Measurements from ENCODE around the gene SCAP. TPM values are rescaled to one million over a fixed set of nuclear protein-coding genes. Genes with fewer than 3 reads are reported as not detected.

Gene SCAP
- total and polyA plus RNA-seq, 2 donors (not counting 1 experiment from before 2014, with no cell fraction given): 13.6 to 67.7 TPM

GRCh38 chr3:47421741-47422649, 53.7 kb downstream of the SCAP start:
- Histone ChIP-seq H3K4me3 (replicated peaks in 1 of 4; ENCODE audit: control extremely low read depth in 1 of 4, insufficient read depth in 1 of 4, low read depth in 3 of 4, low read length in 4 of 4) (no peak overlapping the region), H4K20me1 (ENCODE audit: control insufficient read depth, extremely low read depth, insufficient read depth, low read length) (no peaks in the 10 kb centered on the region), H3K36me3 (ENCODE audit: control insufficient read depth, insufficient read depth, low read length) (peaks cover 6% of the 10 kb centered on the region), H2AFZ (ENCODE audit: low read length) (no peak overlapping the region), H3K79me2 (ENCODE audit: control insufficient read depth, insufficient read depth, low read length) (no peaks in the 10 kb centered on the region), H3K4me1 (ENCODE audit: control insufficient read depth, extremely low read depth, insufficient read depth, low read length) (no peaks in the 10 kb centered on the region), H3K4me2 (ENCODE audit: extremely low read depth, insufficient read depth, low read length) (no peak overlapping the region), H3K27me3 (ENCODE audit: control insufficient read depth, insufficient read depth, low read length) (no peaks in the 10 kb centered on the region), H3K27ac (ENCODE audit: insufficient read depth, low read length) (no peak overlapping the region), H3K9ac (ENCODE audit: insufficient read depth, low read length) (no peak overlapping the region), H3K9me3 (ENCODE audit: control insufficient read depth, insufficient read depth, low read depth, low read length) (no peaks in the 10 kb centered on the region)
- TF ChIP-seq CTCF (conservative IDR thresholded peaks at IDR 0.05 in 1 of 2, IDR thresholded peaks at IDR 0.05 in 1 of 2; ENCODE audit: low read depth in 1 of 2, low read length in 2 of 2) (peak; percentile 8 to 27), EZH2 (IDR thresholded peaks at IDR 0.05; ENCODE audit: low read length, missing control alignments) (no peak)
- peak in 1 of 2 donors; percentile 22 for DNase-seq (ENCODE audit: low read depth in 2 of 2)

GRCh38 chr3:47420511-47421484, 54.9 kb downstream of the SCAP start:
- H3K4me2 ChIP-seq (ENCODE audit: extremely low read depth, insufficient read depth, low read length): no peak overlapping the region
- peak; percentile 74 to 87 for DNase-seq (ENCODE audit: low read depth in 2 of 2)
- H3K4me3 ChIP-seq (replicated peaks in 1 of 4; ENCODE audit: control extremely low read depth in 1 of 4, insufficient read depth in 1 of 4, low read depth in 3 of 4, low read length in 4 of 4): no peak overlapping the region
- H2AFZ ChIP-seq (ENCODE audit: low read length): no peak overlapping the region
- H3K36me3 ChIP-seq (ENCODE audit: control insufficient read depth, insufficient read depth, low read length): peaks cover 11% of the 10 kb centered on the region
- H3K27ac ChIP-seq (ENCODE audit: insufficient read depth, low read length): no peak overlapping the region
- TF ChIP-seq CTCF (conservative IDR thresholded peaks at IDR 0.05 in 1 of 2, IDR thresholded peaks at IDR 0.05 in 1 of 2; ENCODE audit: low read depth in 1 of 2, low read length in 2 of 2): peak; percentile 93 to 98
- TF ChIP-seq EZH2 (IDR thresholded peaks at IDR 0.05; ENCODE audit: low read length, missing control alignments): no peak
- no peaks in the 10 kb centered on the region for H3K9me3 ChIP-seq (ENCODE audit: control insufficient read depth, insufficient read depth, low read depth, low read length)
- no peaks in the 10 kb centered on the region for H3K27me3 ChIP-seq (ENCODE audit: control insufficient read depth, insufficient read depth, low read length)
- no peaks in the 10 kb centered on the region for H3K79me2 ChIP-seq (ENCODE audit: control insufficient read depth, insufficient read depth, low read length)
- no peaks in the 10 kb centered on the region for H4K20me1 ChIP-seq (ENCODE audit: control insufficient read depth, extremely low read depth, insufficient read depth, low read length)
- H3K4me1 ChIP-seq (ENCODE audit: control insufficient read depth, extremely low read depth, insufficient read depth, low read length): no peaks in the 10 kb centered on the region
- H3K9ac ChIP-seq (ENCODE audit: insufficient read depth, low read length): no peak overlapping the region

- Histone ChIP-seq H3K27ac (ENCODE audit: insufficient read depth, low read length) (no peak overlapping the region), H3K36me3 (ENCODE audit: control insufficient read depth, insufficient read depth, low read length) (peaks cover 11% of the 10 kb centered on the region), H3K79me2 (ENCODE audit: control insufficient read depth, insufficient read depth, low read length) (no peaks in the 10 kb centered on the region), H3K27me3 (ENCODE audit: control insufficient read depth, insufficient read depth, low read length) (no peaks in the 10 kb centered on the region), H3K9me3 (ENCODE audit: control insufficient read depth, insufficient read depth, low read depth, low read length) (no peaks in the 10 kb centered on the region), H2AFZ (ENCODE audit: low read length) (no peak overlapping the region), H3K4me3 (replicated peaks in 1 of 4; ENCODE audit: control extremely low read depth in 1 of 4, insufficient read depth in 1 of 4, low read depth in 3 of 4, low read length in 4 of 4) (no peak overlapping the region), H3K9ac (ENCODE audit: insufficient read depth, low read length) (no peak overlapping the region), H3K4me1 (ENCODE audit: control insufficient read depth, extremely low read depth, insufficient read depth, low read length) (no peaks in the 10 kb centered on the region), H4K20me1 (ENCODE audit: control insufficient read depth, extremely low read depth, insufficient read depth, low read length) (no peaks in the 10 kb centered on the region), H3K4me2 (ENCODE audit: extremely low read depth, insufficient read depth, low read length) (no peak overlapping the region)
- TF ChIP-seq EZH2 (IDR thresholded peaks at IDR 0.05; ENCODE audit: low read length, missing control alignments): no peak
- TF ChIP-seq CTCF (conservative IDR thresholded peaks at IDR 0.05 in 1 of 2, IDR thresholded peaks at IDR 0.05 in 1 of 2; ENCODE audit: low read depth in 1 of 2, low read length in 2 of 2): no peak
- DNase-seq (ENCODE audit: low read depth in 2 of 2): no peak
These were observed 55.7 kb downstream of the SCAP start for GRCh38 chr3:47420044-47420430.
